Neural cell (in vitro differentiated cells): ENCODE measurements around the gene EHBP1. TPM values are rescaled to one million over a fixed set of nuclear protein-coding genes. Genes with fewer than 3 reads are reported as not detected.

ENCODE experiments used
- H2AFZ ChIP-seq: fragments of 200-600, 300-800 bp; sonication (generic), shearing (Covaris generic); 2 replicates; pipeline ENCODE4 v1.6.0; 2014; ENCODE audit warnings: low read depth, mild to moderate bottlenecking, antibody characterized with exemption, low read length, moderate library complexity
- H3F3A ChIP-seq: fragments of 200-600 bp; shearing (Covaris generic); 2 replicates; pipeline ENCODE4 v1.6.1; 2016; ENCODE audit warnings: mild to moderate bottlenecking, moderate library complexity, mixed read lengths, antibody characterized with exemption, low read length; ENCODE audit not compliant: insufficient read depth, poor library complexity, severe bottlenecking
- H3K27ac ChIP-seq: fragments of 200-600, 300-800 bp; sonication (generic), shearing (Covaris generic); 2 replicates; pipeline ENCODE4 v1.5.1; 2014; ENCODE audit warnings: mild to moderate bottlenecking, low read length, moderate library complexity
- H3K27me3 ChIP-seq: fragments of 300-800, 200-600 bp; sonication (generic), shearing (Covaris generic); 2 replicates; pipeline ENCODE4 v1.6.0; 2014; ENCODE audit warnings: mild to moderate bottlenecking, low read depth, low read length, moderate library complexity; ENCODE audit not compliant: insufficient read depth
- H3K36me3 ChIP-seq: fragments of 300-800, 200-600 bp; sonication (generic), shearing (Covaris generic); 2 replicates; pipeline ENCODE4 v1.5.1; 2014; ENCODE audit warnings: mild to moderate bottlenecking, antibody characterized with exemption, low read length, moderate library complexity; ENCODE audit not compliant: insufficient read depth
- H3K4me2 ChIP-seq: fragments of 300-800, 200-600 bp; sonication (generic), shearing (Covaris generic); 2 replicates; pipeline ENCODE4 v1.6.0; 2014; ENCODE audit warnings: mild to moderate bottlenecking, low read length
- H3K4me3 ChIP-seq: fragments of 300-800, 200-600 bp; sonication (generic), shearing (Covaris generic); 2 replicates; pipeline ENCODE4 v1.5.1; 2014; ENCODE audit warnings: mild to moderate bottlenecking, low read length, moderate library complexity
- H3K79me2 ChIP-seq: fragments of 200-600 bp; shearing (Covaris generic); replicated peaks from 2 replicates; pipeline ENCODE4 v1.6.0; 2014; ENCODE audit warnings: mild to moderate bottlenecking, low read length, moderate library complexity; ENCODE audit not compliant: insufficient read depth
- H3K9ac ChIP-seq: fragments of 300-800, 200-600 bp; sonication (generic), shearing (Covaris generic); 2 replicates; pipeline ENCODE4 v1.6.1; 2016; ENCODE audit warnings: mild to moderate bottlenecking, low read length, mixed read lengths
- H3K9me2 ChIP-seq: fragments of 200-600 bp; shearing (Covaris generic); 2 replicates; pipeline ENCODE4 v1.6.1; 2016; ENCODE audit warnings: mild to moderate bottlenecking, low read length, mixed read lengths; ENCODE audit not compliant: insufficient read depth
- H3K9me3 ChIP-seq: fragments of 200-600, 300-800 bp; sonication (generic), shearing (Covaris generic); 2 replicates; pipeline ENCODE4 v1.6.1; 2016; ENCODE audit warnings: mild to moderate bottlenecking, mixed run types, low read length, moderate library complexity, mixed read lengths
- H4K20me1 ChIP-seq: fragments of 200-600 bp; shearing (Covaris generic); 2 replicates; pipeline ENCODE4 v1.6.1; 2016; ENCODE audit warnings: mild to moderate bottlenecking, mixed run types; ENCODE audit not compliant: insufficient read depth
- EP300 ChIP-seq: fragments of 450-650 bp; conservative IDR thresholded peaks from 2 replicates; pipeline ENCODE4 v1.6.1; 2014; ENCODE audit warnings: antibody characterized with exemption, mild to moderate bottlenecking, moderate library complexity; ENCODE audit not compliant: poor library complexity, severe bottlenecking
- EZH2 ChIP-seq: fragments of 200-600, 300-800 bp; shearing (Covaris generic), sonication (generic); IDR thresholded peaks from 2 replicates; pipeline ENCODE4 v1.6.1; 2014; ENCODE audit warnings: antibody characterized with exemption, low read length, borderline replicate concordance, mild to moderate bottlenecking; ENCODE audit not compliant: insufficient read depth, poor library complexity, severe bottlenecking
- MXI1 ChIP-seq: fragments of 450-650 bp; conservative IDR thresholded peaks from 2 replicates; pipeline ENCODE4 v1.6.1; 2014; ENCODE audit warnings: antibody characterized with exemption, mild to moderate bottlenecking; ENCODE audit not compliant: poor library complexity, severe bottlenecking
- POLR2AphosphoS5 ChIP-seq: IDR thresholded peaks from 2 replicates; pipeline ENCODE4 v1.6.1; 2012
- RAD21 ChIP-seq: fragments of 450-650 bp; conservative IDR thresholded peaks from 2 replicates; pipeline ENCODE4 v1.6.1; 2014; ENCODE audit warnings: antibody characterized with exemption, mild to moderate bottlenecking, moderate library complexity
- SMC3 ChIP-seq: fragments of 450-650 bp; conservative IDR thresholded peaks from 2 replicates; pipeline ENCODE4 v1.6.1; 2014; ENCODE audit warnings: antibody characterized with exemption, mild to moderate bottlenecking, moderate library complexity; ENCODE audit not compliant: poor library complexity
- TAF1 ChIP-seq: IDR thresholded peaks from 2 replicates; pipeline ENCODE4 v1.6.1; 2012; ENCODE audit warnings: low read depth
- polyA plus RNA-seq: library from polyadenylated mRNA; depleted of rRNA; stranded (reverse); fragments of >200 nt; gene quantifications from 2 replicates; pipeline ENCODE4 v1.2.3, GENCODE V29; 2014
- TF ChIP-seq, protein P1 (sequence below): IDR thresholded peaks from 2 replicates; pipeline ENCODE4 v1.6.1; 2012; ENCODE audit warnings: borderline replicate concordance
- TF ChIP-seq, protein P2 (sequence below): fragments of 450-650 bp; IDR thresholded peaks from 2 replicates; pipeline ENCODE4 v1.5.1; 2014; ENCODE audit warnings: antibody characterized with exemption, mild to moderate bottlenecking, moderate library complexity; ENCODE audit not compliant: poor library complexity, severe bottlenecking

The EHBP1 gene
- polyA plus RNA-seq, 1 donor from 2014 or later, result 52.6 TPM

DNA sequence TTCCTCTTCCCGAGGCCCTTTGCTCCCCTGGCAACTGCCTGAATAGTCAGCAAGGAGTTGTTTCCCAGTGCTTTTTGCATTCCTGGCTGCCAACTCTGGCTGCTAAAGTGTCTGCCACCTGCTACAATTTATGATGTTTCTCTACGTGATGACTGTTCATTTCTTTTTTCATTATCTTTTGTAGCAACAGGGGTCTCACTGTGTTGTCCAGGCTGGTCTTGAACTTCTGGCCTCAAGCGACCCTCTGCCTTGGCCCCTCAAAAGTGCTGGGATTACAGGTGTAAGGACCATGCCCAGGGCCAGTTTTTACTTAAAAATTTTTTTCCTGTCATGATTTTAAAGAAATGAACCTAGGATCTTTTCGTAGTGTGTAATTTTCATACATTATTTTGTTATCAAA lies 11.3 kb downstream of the EHBP1 start:
- peaks cover 52% of the 10 kb centered on the region for H3K79me2 ChIP-seq
- no peaks in the 10 kb centered on the region for H3F3A ChIP-seq
- H3K9me2 ChIP-seq, result no peaks in the 10 kb centered on the region
- no peaks in the 10 kb centered on the region for H3K27me3 ChIP-seq
- no peak overlapping the region for H3K4me3 ChIP-seq
- H3K27ac ChIP-seq, result no peak overlapping the region
- no peak overlapping the region for H2AFZ ChIP-seq
- H3K36me3 ChIP-seq, result peaks cover 3% of the 10 kb centered on the region
- no peaks in the 10 kb centered on the region for H3K9me3 ChIP-seq
- TF ChIP-seq RAD21, result no peak
- TF ChIP-seq EZH2, result no peak
- no peak overlapping the region for H3K4me2 ChIP-seq
- H3K9ac ChIP-seq, result no peak overlapping the region
- H4K20me1 ChIP-seq, result no peaks in the 10 kb centered on the region

DNA sequence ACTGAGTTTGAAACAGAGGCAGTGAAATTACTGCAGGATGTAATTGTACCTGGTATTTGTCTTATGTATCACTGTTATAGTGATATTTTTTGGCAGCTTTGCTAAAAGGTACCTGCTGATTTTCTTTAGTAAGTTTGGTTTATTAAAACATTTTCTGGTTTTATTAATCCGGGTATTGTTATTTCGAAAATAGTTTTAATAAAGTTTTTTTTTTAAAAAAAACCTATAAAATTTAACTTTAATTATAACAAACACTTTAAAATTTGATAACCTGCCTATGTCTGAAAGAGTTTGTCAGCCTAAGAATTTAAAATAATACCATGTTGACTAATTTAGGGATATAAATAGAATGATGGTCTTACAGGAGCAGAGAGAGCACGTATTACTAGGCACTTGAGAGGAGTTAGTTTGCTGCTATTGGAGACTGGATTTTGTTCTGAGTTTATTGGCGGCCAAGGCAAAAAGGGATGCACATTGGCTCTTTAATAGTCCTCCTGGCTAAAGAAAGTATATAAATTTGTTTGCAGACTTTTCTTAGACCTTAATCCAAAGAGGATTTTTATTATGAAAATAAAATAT lies 12.1 kb downstream of the EHBP1 start:
- Histone ChIP-seq H3K27me3 (no peaks in the 10 kb centered on the region), H3K4me2 (no peak overlapping the region), H3K36me3 (no peaks in the 10 kb centered on the region), H3K9me3 (no peaks in the 10 kb centered on the region), H3F3A (no peaks in the 10 kb centered on the region), H3K79me2 (peaks cover 49% of the 10 kb centered on the region), H2AFZ (no peak overlapping the region), H3K27ac (no peak overlapping the region), H3K9me2 (no peaks in the 10 kb centered on the region), H4K20me1 (no peaks in the 10 kb centered on the region), H3K4me3 (no peak overlapping the region), H3K9ac (no peak overlapping the region)
- TF ChIP-seq, protein P1, sequence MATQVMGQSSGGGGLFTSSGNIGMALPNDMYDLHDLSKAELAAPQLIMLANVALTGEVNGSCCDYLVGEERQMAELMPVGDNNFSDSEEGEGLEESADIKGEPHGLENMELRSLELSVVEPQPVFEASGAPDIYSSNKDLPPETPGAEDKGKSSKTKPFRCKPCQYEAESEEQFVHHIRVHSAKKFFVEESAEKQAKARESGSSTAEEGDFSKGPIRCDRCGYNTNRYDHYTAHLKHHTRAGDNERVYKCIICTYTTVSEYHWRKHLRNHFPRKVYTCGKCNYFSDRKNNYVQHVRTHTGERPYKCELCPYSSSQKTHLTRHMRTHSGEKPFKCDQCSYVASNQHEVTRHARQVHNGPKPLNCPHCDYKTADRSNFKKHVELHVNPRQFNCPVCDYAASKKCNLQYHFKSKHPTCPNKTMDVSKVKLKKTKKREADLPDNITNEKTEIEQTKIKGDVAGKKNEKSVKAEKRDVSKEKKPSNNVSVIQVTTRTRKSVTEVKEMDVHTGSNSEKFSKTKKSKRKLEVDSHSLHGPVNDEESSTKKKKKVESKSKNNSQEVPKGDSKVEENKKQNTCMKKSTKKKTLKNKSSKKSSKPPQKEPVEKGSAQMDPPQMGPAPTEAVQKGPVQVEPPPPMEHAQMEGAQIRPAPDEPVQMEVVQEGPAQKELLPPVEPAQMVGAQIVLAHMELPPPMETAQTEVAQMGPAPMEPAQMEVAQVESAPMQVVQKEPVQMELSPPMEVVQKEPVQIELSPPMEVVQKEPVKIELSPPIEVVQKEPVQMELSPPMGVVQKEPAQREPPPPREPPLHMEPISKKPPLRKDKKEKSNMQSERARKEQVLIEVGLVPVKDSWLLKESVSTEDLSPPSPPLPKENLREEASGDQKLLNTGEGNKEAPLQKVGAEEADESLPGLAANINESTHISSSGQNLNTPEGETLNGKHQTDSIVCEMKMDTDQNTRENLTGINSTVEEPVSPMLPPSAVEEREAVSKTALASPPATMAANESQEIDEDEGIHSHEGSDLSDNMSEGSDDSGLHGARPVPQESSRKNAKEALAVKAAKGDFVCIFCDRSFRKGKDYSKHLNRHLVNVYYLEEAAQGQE, result no peak
- TF ChIP-seq EP300 (no peak), TAF1 (no peak), SMC3 (no peak), MXI1 (no peak), RAD21 (no peak), POLR2AphosphoS5 (no peak), EZH2 (no peak)
- TF ChIP-seq, protein P2, sequence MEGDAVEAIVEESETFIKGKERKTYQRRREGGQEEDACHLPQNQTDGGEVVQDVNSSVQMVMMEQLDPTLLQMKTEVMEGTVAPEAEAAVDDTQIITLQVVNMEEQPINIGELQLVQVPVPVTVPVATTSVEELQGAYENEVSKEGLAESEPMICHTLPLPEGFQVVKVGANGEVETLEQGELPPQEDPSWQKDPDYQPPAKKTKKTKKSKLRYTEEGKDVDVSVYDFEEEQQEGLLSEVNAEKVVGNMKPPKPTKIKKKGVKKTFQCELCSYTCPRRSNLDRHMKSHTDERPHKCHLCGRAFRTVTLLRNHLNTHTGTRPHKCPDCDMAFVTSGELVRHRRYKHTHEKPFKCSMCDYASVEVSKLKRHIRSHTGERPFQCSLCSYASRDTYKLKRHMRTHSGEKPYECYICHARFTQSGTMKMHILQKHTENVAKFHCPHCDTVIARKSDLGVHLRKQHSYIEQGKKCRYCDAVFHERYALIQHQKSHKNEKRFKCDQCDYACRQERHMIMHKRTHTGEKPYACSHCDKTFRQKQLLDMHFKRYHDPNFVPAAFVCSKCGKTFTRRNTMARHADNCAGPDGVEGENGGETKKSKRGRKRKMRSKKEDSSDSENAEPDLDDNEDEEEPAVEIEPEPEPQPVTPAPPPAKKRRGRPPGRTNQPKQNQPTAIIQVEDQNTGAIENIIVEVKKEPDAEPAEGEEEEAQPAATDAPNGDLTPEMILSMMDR, result no peak
